Thoracic aorta (tissue), 2 donors: ENCODE data around the gene TNNC1. TPM values are rescaled to one million over a fixed set of nuclear protein-coding genes. Genes with fewer than 3 reads are reported as not detected.

Source experiments
- ATAC-seq: fragments of 150-250 bp; one replicate; pipeline ENCODE4 v1.8.0; 2017; ENCODE audit warnings: low read depth; ENCODE audit not compliant: insufficient number of reproducible peaks, low FRiP score
- DNase-seq: peaks from one replicate; pipeline ENCODE4 v3.0.0-alpha.2; 2020; ENCODE audit warnings: low spot score
- H3K27ac ChIP-seq, 2 donors: fragments of 200-600 bp; sonication (generic); 1 replicate in 1 of 2; 2 replicates in 1 of 2; pipeline ENCODE4 v1.5.1; 2016; ENCODE audit warnings: mild to moderate bottlenecking in 2 of 2, moderate library complexity in 2 of 2
- H3K27me3 ChIP-seq: fragments of 200-600 bp; sonication (generic); replicated peaks from 2 replicates; pipeline ENCODE4 v1.6.0; 2016; ENCODE audit warnings: mild to moderate bottlenecking; ENCODE audit not compliant: insufficient read depth
- H3K36me3 ChIP-seq: fragments of 200-600 bp; sonication (generic); one replicate; pipeline ENCODE4 v1.5.1; 2016
- H3K4me1 ChIP-seq, 2 donors: fragments of 200-600 bp; sonication (generic); 1 replicate in 1 of 2; 2 replicates in 1 of 2; pipeline versions ENCODE4 v1.5.1 to v1.6.0; 2016; ENCODE audit warnings: low read depth in 2 of 2, mild to moderate bottlenecking in 1 of 2; ENCODE audit not compliant: control insufficient read depth in 1 of 2
- H3K4me3 ChIP-seq: fragments of 200-600 bp; sonication (generic); 2 replicates; pipeline ENCODE4 v1.5.1; 2016; ENCODE audit warnings: mild to moderate bottlenecking
- H3K9me3 ChIP-seq: fragments of 200-600 bp; sonication (generic); 2 replicates; pipeline ENCODE4 v1.5.1; 2016
- total RNA-seq, 2 donors: library from RNA; depleted of rRNA; stranded (reverse); fragments of >200 nt; gene quantifications; one replicate each; pipeline versions ENCODE4 v1.1.0 to v1.2.3, GENCODE V29; 2016
- TF ChIP-seq, protein P1 (sequence below): fragments of 200-600 bp; sonication (generic); IDR thresholded peaks from one replicate; pipeline ENCODE4 v1.5.1; 2019; ENCODE audit warnings: antibody characterized with exemption

TNNC1 gene
- total RNA-seq, 2 donors from 2014 or later: 1.5 to 3.0 TPM

DNA sequence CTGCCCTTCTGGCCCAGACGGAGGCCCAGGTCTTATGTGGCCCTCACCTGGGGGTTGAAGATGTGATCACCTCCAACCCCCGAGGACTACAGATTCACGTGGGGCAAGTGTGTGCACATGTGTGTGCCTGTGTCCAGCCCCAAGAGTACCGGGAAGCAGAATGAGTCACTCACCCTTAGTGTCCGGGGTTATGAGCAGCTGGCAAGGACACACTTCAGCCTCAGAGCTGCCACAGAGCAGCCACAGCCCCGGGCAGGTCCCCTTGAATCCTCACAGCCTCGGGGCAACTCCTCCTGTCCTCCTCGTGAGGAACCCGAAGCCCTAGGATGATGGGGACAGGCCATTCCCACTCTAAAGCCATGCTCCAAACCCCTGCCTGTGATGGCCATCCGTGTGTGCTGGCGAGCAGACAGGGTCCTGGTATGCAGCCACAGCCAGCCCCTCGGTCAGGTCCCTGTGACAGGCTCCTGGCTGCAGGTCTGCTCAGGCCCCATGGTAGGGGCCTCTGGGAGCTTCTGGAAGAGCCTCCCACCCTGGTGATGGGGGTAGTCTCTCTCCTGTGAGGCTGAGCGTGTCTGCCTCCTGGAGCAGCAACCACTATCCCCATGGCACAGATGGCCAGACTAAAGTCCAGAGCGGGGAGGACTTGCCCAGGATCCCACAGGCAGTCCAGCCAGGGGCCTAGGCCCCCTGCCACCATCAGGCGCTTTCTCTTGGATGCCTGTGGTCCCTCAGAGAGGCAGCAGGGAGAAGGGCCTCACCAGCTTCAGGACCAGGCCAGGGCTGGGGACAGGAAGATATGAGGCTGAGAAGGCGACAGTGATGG is 42.1 kb upstream of the TNNC1 start:
- Histone ChIP-seq H3K27ac (peak overlapping the region in 1 of 2 donors; percentile 27), H3K27me3 (no peaks in the 10 kb centered on the region), H3K9me3 (no peaks in the 10 kb centered on the region), H3K4me3 (peak overlapping the region; percentile 53), H3K4me1 (peaks cover 0 to 6% of the 10 kb centered on the region in 2 donors), H3K36me3 (peaks cover 20% of the 10 kb centered on the region)
- ATAC-seq (no peak), DNase-seq (no peak)
- TF ChIP-seq, protein P1, sequence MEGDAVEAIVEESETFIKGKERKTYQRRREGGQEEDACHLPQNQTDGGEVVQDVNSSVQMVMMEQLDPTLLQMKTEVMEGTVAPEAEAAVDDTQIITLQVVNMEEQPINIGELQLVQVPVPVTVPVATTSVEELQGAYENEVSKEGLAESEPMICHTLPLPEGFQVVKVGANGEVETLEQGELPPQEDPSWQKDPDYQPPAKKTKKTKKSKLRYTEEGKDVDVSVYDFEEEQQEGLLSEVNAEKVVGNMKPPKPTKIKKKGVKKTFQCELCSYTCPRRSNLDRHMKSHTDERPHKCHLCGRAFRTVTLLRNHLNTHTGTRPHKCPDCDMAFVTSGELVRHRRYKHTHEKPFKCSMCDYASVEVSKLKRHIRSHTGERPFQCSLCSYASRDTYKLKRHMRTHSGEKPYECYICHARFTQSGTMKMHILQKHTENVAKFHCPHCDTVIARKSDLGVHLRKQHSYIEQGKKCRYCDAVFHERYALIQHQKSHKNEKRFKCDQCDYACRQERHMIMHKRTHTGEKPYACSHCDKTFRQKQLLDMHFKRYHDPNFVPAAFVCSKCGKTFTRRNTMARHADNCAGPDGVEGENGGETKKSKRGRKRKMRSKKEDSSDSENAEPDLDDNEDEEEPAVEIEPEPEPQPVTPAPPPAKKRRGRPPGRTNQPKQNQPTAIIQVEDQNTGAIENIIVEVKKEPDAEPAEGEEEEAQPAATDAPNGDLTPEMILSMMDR: no peak

DNA sequence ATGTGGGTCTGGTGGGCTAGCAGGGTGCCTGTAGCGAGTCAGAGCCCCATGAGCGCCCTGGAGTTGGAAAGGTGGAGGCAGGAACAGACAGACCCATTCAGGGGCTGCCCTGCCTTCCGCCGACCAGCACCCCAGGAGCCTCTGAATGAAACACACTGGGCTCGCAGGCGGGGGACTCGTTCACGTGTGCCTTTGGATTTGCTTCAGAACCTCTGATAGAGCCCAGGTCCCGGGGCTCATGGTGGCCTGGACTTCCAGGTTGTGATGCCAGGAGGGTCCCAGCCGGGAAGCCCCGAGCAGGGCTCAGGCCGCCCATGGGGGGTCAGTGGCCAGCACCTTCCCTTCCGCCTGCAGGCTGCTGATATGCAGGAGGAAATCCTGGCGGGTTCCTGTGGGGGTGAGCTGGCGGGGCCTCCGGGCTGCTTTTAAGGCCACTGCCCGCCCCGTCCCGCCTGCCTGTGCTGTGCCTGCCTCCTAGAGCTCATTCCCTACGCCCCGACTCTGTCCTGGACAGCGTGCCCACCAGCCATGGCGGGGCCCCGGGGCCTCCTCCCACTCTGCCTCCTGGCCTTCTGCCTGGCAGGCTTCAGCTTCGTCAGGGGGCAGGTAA is 41.1 kb upstream of the TNNC1 start, which contains the start of gene STAB1:
Gene STAB1 (plus strand): TSS at position 453 of the 610 bp plus-strand sequence. CDS start 76 bp downstream, at position 529.
- DNase-seq (no peak), ATAC-seq (no peak)
- Histone ChIP-seq H3K27ac (peak within 1 kb of the TSS in 1 of 2 donors; percentile 27), H3K4me3 (peak within 1 kb of the TSS; percentile 53), H3K36me3 (peaks cover 30% of the 10 kb centered on the region), H3K27me3 (no peaks in the 10 kb centered on the region), H3K9me3 (no peaks in the 10 kb centered on the region), H3K4me1 (peaks cover 5 to 6% of the 10 kb centered on the region in 2 donors)
- TF ChIP-seq, protein P1: no peak

DNA sequence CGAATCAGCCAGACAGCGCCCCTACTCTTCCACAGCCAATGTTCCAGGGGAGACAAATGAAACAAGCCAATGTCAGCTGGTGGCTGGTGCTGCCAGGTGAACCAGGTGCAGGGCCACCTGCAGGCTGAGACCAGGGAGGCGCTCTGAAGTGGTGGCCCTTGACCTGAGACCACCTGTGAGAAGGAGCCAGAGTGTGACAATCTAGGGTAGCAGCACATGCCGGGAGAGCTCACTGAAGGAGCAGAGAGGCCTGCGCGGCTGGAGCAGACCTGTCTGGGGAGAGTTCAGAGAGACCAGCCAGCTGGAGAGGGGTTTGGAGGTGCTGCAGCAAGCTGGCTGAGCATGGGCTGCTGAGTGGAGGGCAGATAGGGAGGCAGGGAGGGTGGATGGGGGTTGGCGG is 40.6 kb upstream of the TNNC1 start:
- Histone ChIP-seq H3K4me3 (no peak overlapping the region), H3K36me3 (peaks cover 35% of the 10 kb centered on the region), H3K27me3 (no peaks in the 10 kb centered on the region), H3K4me1 (peaks cover 5 to 6% of the 10 kb centered on the region in 2 donors), H3K9me3 (no peaks in the 10 kb centered on the region), H3K27ac (no peak overlapping the region)
- ATAC-seq: no peak
- TF ChIP-seq, protein P1: no peak
- DNase-seq: no peak

DNA sequence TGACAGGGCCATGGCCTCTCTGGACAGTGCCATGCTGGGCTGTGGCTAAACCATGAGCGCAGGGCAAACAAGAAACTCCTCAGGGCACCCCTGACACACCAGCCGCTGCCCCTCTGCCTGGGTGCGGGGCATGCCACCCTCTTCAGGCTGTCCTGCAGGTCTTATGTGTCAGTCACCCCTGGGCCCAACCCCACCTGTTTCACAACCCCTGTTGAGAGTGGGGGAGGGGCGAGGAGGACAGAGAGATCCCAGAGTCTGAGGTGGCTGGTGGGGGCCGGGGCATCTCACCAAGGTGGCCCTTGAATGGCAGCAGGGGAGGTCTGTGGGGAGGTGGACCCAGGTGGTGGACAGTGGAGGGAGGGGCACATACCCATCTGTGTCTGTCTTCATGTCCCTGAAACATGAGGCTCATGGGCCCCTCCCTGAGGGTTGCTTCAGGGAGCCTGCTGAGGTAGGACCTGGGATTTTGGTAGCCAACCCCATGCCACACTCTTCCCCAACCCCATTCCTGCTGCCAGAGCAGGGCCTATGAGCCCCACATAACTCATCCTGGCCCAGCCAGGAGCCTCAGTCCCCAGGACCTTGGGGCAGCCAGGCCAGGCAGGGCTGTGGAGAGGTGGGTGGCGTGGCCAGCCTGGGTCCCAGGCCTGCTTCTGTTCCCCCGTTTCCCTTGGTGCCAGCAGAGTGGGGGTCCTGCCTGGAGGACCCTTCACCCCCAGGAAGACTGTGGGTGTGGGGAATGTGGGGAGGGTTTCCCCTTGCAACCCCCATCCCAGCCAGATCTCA is 39.6 kb upstream of the TNNC1 start:
- no peak for DNase-seq
- Histone ChIP-seq H3K4me1 (peaks cover 5 to 6% of the 10 kb centered on the region in 2 donors), H3K27me3 (no peaks in the 10 kb centered on the region), H3K4me3 (no peak overlapping the region), H3K9me3 (no peaks in the 10 kb centered on the region), H3K27ac (no peak overlapping the region), H3K36me3 (peaks cover 45% of the 10 kb centered on the region)
- TF ChIP-seq, protein P1: no peak
- no peak for ATAC-seq

DNA sequence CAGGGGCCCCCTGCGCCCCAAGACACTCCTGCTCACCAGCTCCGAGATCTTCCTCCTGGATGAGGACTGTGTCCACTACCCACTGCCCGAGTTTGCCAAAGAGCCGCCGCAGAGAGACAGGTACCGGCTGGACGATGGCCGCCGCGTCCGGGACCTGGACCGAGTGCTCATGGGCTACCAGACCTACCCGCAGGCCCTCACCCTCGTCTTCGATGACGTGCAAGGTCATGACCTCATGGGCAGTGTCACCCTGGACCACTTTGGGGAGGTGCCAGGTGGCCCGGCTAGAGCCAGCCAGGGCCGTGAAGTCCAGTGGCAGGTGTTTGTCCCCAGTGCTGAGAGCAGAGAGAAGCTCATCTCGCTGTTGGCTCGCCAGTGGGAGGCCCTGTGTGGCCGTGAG is 38.2 kb upstream of the TNNC1 start:
- ATAC-seq (no peak), DNase-seq (no peak)
- no peaks in the 10 kb centered on the region for H3K27me3 ChIP-seq
- H3K36me3 ChIP-seq: peaks cover 58% of the 10 kb centered on the region
- peaks cover 5 to 6% of the 10 kb centered on the region in 2 donors for H3K4me1 ChIP-seq
- TF ChIP-seq, protein P1: no peak
- no peak overlapping the region for H3K4me3 ChIP-seq
- H3K9me3 ChIP-seq: no peaks in the 10 kb centered on the region
- H3K27ac ChIP-seq: no peak overlapping the region
